ENCODE results near the gene NCLN. TPM values are rescaled to one million over a fixed set of nuclear protein-coding genes. Genes with fewer than 3 reads are reported as not detected.
"Not testable (repeated sequence)": the region's sequence is repeated elsewhere in the genome, so short reads cannot be mapped to it uniquely, and the experiment has no call there.

NCLN gene
- total RNA-seq, 2 experiments from 2014 or later = 55.9 to 56.8 TPM

GRCh38 chr19:3210347-3211017, 24.8 kb downstream of the NCLN start:
- ATAC-seq (peak; percentile 98), DNase-seq (peak; percentile 84)
- intact Hi-C loops (cut with micrococcal nuclease) = no loop called here
- Mint-ChIP-seq H3K9me3 (no peaks in the 10 kb centered on the region), H3K27ac (no peak overlapping the region), H3K27me3 (no peaks in the 10 kb centered on the region), H3K4me3 (no peak overlapping the region), H3K36me3 (ENCODE audit: low read depth) (peaks cover 5% of the 10 kb centered on the region), H3K4me1 (ENCODE audit: low read depth) (no peaks in the 10 kb centered on the region)
- CTCF ChIA-PET = interaction anchor here (0.7 to 1.4 kb wide), 5 partner anchors 10 to 135 kb away, joined by 3 to 6 read pairs (median 4); partner anchors contain the start of gene CELF5
- TF ChIP-seq, protein P1, sequence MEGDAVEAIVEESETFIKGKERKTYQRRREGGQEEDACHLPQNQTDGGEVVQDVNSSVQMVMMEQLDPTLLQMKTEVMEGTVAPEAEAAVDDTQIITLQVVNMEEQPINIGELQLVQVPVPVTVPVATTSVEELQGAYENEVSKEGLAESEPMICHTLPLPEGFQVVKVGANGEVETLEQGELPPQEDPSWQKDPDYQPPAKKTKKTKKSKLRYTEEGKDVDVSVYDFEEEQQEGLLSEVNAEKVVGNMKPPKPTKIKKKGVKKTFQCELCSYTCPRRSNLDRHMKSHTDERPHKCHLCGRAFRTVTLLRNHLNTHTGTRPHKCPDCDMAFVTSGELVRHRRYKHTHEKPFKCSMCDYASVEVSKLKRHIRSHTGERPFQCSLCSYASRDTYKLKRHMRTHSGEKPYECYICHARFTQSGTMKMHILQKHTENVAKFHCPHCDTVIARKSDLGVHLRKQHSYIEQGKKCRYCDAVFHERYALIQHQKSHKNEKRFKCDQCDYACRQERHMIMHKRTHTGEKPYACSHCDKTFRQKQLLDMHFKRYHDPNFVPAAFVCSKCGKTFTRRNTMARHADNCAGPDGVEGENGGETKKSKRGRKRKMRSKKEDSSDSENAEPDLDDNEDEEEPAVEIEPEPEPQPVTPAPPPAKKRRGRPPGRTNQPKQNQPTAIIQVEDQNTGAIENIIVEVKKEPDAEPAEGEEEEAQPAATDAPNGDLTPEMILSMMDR (IDR thresholded peaks at IDR 0.05) = peak; percentile 70
- POLR2A ChIA-PET = interaction anchor here (0.6 to 0.7 kb wide), 2 partner anchors 23 to 371 kb away, joined by 3 read pairs; no protein-coding TSS in a partner anchor

DNA sequence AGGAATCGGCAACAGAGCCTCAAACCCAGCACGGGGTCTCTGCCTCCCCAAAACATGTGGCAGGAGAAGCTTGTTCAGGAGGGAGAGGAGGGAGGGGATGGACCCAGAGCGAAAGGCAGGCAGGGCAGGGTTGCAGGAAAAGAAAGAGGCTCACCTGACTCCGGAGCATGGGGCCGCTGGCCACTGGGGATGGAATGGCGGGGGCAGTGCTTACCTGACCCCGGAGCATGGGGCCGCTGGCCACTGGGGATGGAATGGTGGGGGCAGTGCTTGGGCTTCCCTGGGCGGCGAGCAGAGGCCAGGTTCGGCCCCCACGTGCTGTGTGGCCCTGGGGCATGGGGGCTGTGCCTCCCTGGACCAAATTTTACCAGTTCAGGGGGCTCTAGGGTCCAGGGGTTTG, 25.5 kb downstream of the NCLN start:
- no peak for DNase-seq
- intact Hi-C loops (cut with micrococcal nuclease) = no loop called here
- TF ChIP-seq, protein P1 (IDR thresholded peaks at IDR 0.05) = no peak
- no peak for ATAC-seq
- no peak overlapping the region for H3K27ac Mint-ChIP-seq
- H3K27me3 Mint-ChIP-seq = no peaks in the 10 kb centered on the region
- no peaks in the 10 kb centered on the region for H3K4me1 Mint-ChIP-seq (ENCODE audit: low read depth)
- peaks cover 3% of the 10 kb centered on the region for H3K36me3 Mint-ChIP-seq (ENCODE audit: low read depth)
- no peaks in the 10 kb centered on the region for H3K9me3 Mint-ChIP-seq
- no peak overlapping the region for H3K4me3 Mint-ChIP-seq
- ChIA-PET POLR2A (interaction anchor here (0.9 kb wide), 1 partner anchor 10 kb away, joined by 3 read pairs; no protein-coding TSS in a partner anchor), CTCF (interaction anchor here (0.5 to 1.4 kb wide), 7 partner anchors 9 to 330 kb away, joined by 3 to 6 read pairs (median 4); partner anchors contain the start of gene CELF5)

DNA sequence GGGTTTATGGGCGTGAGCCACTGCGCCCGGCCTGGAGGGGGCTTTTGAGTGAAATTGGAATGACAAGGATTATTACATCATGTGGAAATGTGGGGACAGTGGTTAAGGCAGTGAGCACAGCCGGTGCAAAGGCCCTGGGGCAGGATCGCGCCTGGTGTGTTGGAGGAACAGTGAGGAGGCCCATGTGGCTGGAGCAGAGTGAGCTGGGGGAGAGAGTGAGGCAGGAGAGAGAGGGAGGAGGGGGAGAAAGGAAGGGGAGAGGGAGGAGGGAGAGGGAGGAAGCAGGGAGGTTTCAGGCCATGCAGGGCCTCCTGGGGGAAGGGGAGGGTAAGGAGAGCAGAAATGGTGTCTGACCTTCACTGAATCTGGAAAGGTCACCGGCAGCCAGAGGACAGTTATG, 27.4 kb downstream of the NCLN start:
- Mint-ChIP-seq H3K36me3 (ENCODE audit: low read depth) (peaks cover 4% of the 10 kb centered on the region), H3K4me3 (no peak overlapping the region), H3K27me3 (no peaks in the 10 kb centered on the region), H3K9me3 (no peaks in the 10 kb centered on the region), H3K27ac (no peak overlapping the region), H3K4me1 (ENCODE audit: low read depth) (no peaks in the 10 kb centered on the region)
- ChIA-PET CTCF (interaction anchor here (1.5 kb wide), 1 partner anchor 11 kb away, joined by 5 read pairs; the partner anchor contains the start of gene CELF5), POLR2A (no interaction called here)
- intact Hi-C loops (cut with micrococcal nuclease) = no loop called here
- ATAC-seq (no peak), DNase-seq (no peak)
- TF ChIP-seq, protein P1 (IDR thresholded peaks at IDR 0.05) = no peak

DNA sequence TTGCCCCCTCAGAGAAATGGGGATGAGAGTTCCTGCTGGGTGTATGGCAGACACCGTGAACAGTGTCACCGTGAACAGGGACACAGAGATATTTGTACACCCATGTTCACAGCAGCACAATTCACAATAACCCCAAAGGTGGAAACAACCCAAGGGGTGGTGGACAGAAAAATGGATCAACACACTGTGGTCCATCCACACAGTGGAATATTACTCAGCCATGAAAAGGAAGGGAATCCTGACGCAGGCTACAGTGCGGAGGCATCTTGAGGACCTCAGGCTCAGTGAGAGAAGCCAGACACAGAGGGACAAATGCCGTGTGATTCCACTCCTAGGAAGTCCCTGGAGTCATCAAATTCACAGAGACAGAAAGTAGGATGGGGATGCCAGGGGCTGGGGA, 31.1 kb downstream of the NCLN start:
- ATAC-seq (no peak), DNase-seq (no peak)
- ChIA-PET POLR2A (no interaction called here), CTCF (no interaction called here)
- Mint-ChIP-seq H3K4me1 (ENCODE audit: low read depth) (no peaks in the 10 kb centered on the region), H3K27ac (no peak overlapping the region), H3K36me3 (ENCODE audit: low read depth) (peaks cover 1% of the 10 kb centered on the region), H3K27me3 (no peaks in the 10 kb centered on the region), H3K9me3 (no peaks in the 10 kb centered on the region), H3K4me3 (no peak overlapping the region)
- intact Hi-C loops (cut with micrococcal nuclease) = no loop called here
- TF ChIP-seq, protein P1 (IDR thresholded peaks at IDR 0.05) = no peak

- CTCF ChIA-PET = interaction anchor here (1.1 kb wide), 1 partner anchor 10 kb away, joined by 3 read pairs; no protein-coding TSS in a partner anchor
- intact Hi-C loops (cut with micrococcal nuclease) = no loop called here
Observed at GRCh38 chr19:3220576-3220975, 34.8 kb downstream of the NCLN start.

GRCh38 chr19:3221576-3221975, 35.8 kb downstream of the NCLN start:
- H3K4me3 Mint-ChIP-seq; H3K27ac Mint-ChIP-seq; H3K9me3 Mint-ChIP-seq; H3K4me1 Mint-ChIP-seq (ENCODE audit: low read depth); ATAC-seq; H3K27me3 Mint-ChIP-seq; intact Hi-C loops (cut with micrococcal nuclease); H3K36me3 Mint-ChIP-seq (ENCODE audit: low read depth); DNase-seq: not testable (repeated sequence)
- ChIA-PET POLR2A (interaction anchor here (0.6 kb wide), 1 partner anchor 13 kb away, joined by 3 read pairs; no protein-coding TSS in a partner anchor), CTCF (interaction anchor here (1.7 kb wide), 1 partner anchor 10 kb away, joined by 4 read pairs; no protein-coding TSS in a partner anchor)

More at GRCh38 chr19:3220576-3220975, 34.8 kb downstream of the NCLN start:
- no peak for ATAC-seq
- no peaks in the 10 kb centered on the region for H3K9me3 Mint-ChIP-seq
- DNase-seq = no peak
- H3K4me1 Mint-ChIP-seq (ENCODE audit: low read depth) = no peaks in the 10 kb centered on the region
- peaks cover 1% of the 10 kb centered on the region for H3K36me3 Mint-ChIP-seq (ENCODE audit: low read depth)
- POLR2A ChIA-PET = no interaction called here
- H3K4me3 Mint-ChIP-seq = no peak overlapping the region
- H3K27me3 Mint-ChIP-seq = no peaks in the 10 kb centered on the region
- no peak overlapping the region for H3K27ac Mint-ChIP-seq
- TF ChIP-seq, protein P1 (IDR thresholded peaks at IDR 0.05) = no peak
